CD4-positive, alpha-beta T cell treated with Interleukin-17A for 4 hours (primary cell): Measurements from ENCODE around the gene ETFBKMT.
"Not testable (repeated sequence)": the region's sequence is repeated elsewhere in the genome, so short reads cannot be mapped to it uniquely, and the experiment has no call there.

ENCODE experiments used
- DNase-seq: peaks from one replicate; pipeline ENCODE4 v3.0.0-alpha.2; 2020; ENCODE audit warnings: mixed read lengths

The ETFBKMT gene

DNA sequence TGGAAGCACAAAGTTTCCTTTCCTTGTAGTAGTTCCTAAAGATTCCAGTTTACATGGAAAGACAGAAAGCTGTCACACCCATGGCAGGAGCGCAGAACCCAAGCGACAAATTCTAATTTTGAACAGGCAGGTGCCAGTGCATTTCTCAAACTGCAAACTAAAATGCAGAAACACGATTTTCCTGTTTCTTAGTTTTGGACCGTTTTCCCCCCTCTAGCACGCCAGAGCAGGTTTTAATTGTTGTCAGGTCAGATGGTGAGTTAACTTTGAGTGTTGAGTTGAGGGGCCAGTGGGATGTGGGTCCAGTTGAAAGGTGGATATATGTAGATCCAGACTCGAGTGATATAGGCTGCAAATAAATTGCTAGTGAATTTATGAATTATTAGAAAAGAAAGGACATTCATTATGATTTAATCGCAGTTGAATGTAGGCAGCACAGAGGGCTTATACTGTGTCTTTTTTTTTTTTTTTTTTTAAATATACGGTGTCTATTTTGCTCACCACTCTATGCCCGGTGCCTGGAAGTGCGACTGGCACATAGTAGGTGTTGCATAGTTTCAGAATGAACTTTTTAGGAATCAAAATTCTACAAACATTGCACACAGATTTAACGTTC lies 909 bp upstream of the ETFBKMT start:
- DNase-seq = no peak

GRCh38 chr12:31662176-31662849 lies 2.8 kb downstream of the ETFBKMT start:
- no peak for DNase-seq

DNA sequence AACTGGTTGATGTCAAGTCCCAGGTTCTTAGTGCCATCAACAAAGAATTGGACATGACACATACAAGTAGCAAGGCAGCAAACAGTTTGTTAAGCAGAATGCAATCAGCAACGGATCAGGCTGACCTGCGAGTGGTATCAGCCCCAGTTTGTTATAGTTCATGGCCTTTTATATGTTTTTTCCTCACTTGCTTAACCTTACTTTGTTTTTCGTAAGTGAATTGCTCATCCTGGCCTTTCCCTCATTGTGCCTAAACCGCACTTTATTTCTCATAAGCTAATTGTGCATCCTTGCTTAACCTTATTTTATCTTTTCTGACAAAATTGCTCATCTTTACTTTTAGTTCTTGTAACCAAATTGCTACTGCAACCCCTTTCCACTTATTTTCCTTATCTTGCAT lies 4.1 kb downstream of the ETFBKMT start:
- DNase-seq = no peak

DNA sequence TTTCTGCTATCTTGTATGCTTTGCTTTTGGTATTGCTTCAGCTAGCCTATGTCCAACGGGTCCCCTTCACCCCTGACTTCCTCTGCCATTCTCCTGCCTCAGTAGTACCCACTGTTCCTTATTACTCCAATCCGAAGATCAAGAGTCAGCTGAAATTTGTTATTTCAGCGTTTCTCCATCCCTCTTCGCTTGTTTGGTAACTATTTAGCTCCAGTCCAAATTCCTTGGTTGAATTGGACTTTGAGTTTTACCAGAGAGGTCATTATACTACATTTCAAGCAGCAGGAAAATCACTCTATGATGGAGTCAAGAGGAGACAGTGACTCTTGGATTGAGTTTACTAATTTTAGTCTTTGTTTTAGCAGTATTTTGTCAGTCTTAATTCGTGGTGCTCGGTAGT lies 4.5 kb downstream of the ETFBKMT start:
- no peak for DNase-seq

GRCh38 chr12:31669020-31669419 lies 9.5 kb downstream of the ETFBKMT start:
- DNase-seq = no peak

DNA sequence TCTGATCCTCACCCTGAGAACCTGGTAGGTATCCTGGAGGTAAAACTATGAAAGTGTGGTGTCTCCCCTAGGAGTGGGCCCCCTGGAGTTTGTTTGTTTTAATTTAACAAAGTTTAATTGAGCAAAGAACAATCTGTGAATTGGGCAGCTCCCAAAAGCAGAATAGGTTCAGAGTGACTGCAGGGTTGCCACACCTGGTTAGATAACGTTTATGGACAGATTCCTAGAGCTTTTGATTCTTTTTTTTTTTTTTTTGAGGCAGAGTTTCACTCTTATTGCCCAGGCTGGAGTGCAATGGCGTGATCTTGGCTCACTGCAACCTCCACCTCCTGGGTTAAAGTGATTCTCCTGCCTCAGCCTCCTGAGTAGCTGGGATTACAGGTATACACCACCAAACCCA lies 10.1 kb downstream of the ETFBKMT start:
- not testable (repeated sequence) for DNase-seq

DNA sequence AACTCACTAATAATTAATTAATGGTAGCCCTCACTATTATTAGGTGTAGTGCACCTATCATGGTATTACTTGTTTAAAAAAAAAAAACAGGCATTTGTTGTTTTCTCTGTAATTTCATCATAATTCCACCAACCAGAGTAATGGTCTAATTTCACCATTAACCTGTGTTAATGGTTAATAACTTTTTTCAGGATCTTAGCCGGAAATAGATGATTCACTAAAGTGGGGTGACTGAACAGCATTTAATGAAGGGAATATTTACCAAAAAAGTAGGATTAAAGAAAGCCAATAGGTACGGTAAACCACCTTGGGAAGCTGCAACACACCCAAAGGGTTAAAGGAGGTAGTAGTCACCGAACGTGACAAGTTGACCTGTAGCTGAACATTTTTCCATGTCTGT lies 13.0 kb downstream of the ETFBKMT start:
- DNase-seq = no peak

DNA sequence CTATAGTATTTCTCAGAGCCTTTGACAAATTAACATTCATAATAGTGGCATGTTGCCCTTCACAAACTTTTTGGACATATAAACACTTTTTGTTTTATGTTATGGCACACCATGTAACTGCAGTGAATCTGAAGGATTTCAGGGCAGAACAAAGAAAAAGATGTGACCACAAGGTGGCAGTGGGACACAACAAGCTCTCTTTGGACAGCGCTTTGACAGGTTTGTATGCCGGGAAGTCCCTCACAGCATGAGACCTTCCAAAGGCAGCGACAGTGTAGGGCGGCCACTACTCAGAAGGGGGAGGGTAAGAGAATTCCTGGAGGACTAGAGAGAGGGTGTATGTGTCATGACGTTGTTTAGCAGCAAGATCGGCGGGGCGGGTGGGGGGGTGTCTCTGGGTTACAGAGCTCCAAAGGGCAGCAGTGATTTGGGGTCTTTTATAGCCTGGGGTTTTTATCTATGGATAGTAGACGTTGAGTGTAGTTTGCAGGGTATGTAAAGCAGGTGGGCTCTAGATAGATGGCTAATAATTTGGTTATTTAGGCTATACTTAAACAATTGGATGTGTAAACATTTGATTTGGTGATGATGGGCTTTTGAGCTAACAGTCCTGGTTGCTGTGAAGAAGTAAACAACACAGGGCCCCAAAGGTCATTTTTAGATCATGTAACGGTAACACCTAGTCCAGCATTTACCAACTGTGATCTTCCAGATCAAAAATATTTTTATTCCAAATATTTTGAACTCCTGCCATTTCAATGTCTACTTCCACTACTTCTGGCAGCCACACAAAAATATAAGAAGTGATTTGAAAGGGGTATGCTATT lies 22.9 kb downstream of the ETFBKMT start:
- DNase-seq = peak; percentile 77

GRCh38 chr12:31685801-31686200 lies 26.3 kb downstream of the ETFBKMT start:
- no peak for DNase-seq

DNA sequence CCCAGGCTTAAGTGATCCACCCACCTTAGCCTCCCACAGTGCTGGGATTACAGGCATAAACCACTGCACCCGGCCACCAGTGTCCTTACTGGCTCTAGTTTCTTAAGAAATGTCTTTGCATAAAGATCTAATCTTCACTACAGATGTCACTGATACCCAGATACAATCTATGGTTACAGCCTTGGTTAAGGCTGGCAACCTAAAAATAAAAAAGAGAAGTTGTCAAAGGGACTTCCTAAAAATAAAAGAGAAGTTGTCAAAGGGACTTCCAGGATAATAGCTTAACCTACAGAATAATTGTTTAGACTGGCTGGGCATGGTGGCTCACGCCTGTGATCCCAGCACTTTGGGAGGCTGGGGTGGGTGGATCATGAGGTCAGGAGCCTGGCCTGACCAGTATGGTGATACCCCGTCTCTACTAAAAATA lies 27.6 kb downstream of the ETFBKMT start:
- no peak for DNase-seq

- not testable (repeated sequence) for DNase-seq
These were observed 30.4 kb downstream of the ETFBKMT start for GRCh38 chr12:31689921-31690320.

DNA sequence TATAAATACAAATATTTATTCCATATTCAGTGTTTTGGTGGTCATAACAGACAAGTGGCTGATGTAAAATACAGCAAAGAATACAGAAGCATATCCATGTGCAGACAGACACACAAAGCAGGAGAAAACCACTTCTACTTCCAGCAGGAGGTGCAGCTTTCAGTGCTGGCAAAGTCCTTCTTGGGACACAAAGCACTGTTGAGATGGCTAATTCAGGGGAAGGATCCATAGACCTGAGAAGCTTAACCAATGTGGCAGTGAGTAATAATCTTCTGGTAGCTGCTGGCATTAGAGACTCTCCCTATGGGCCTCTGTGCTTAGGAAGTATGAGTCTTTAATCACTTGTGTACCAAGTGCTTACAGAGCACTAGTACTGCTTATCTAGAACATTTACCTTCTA lies 42.6 kb downstream of the ETFBKMT start:
- no peak for DNase-seq

- DNase-seq = no peak
These were observed 46.1 kb downstream of the ETFBKMT start for GRCh38 chr12:31705621-31706020.

DNA sequence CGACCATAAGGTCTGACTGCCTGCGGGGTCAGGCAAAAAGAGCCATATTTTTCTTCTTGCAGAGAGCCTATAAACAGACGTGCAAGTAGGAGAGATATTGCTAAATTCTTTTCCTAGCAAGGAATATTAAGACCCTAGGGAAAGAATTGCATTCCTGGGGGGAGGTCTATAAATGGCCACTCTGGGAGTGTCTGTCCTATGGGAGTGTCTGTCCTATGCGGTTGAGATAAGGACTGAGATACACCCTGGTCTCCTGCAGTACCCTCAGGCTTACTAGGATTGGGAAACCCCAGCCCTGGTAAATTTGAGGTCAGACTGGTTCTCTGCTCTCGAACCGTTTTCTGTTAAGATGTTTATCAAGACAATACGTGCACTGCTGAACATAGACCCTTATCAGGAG lies 48.6 kb downstream of the ETFBKMT start:
- DNase-seq = not testable (repeated sequence)

- no peak for DNase-seq
These were observed 50.7 kb downstream of the ETFBKMT start for GRCh38 chr12:31710021-31710818.

DNA sequence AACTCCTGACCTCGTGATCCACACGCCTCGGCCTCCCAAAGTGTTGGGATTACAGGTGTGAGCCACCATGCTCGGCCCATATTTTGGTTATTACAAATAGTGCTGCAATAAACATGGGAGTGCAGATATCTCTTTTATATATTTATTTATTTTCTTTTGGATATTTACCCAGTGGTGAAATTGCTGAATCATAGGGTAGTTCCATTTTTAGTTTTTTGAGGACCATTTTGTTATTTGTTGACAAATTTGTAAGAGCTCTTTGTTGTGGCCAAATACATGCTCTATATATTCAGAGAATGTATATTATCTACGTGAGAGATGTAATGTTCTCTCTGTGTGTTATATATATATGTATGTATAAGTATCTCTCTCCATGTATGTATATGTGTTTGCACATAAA lies 53.4 kb downstream of the ETFBKMT start:
- no peak for DNase-seq

- no peak for DNase-seq
These were observed 55.2 kb downstream of the ETFBKMT start for GRCh38 chr12:31714406-31715271.

GRCh38 chr12:31715283-31715825 lies 55.9 kb downstream of the ETFBKMT start:
- no peak for DNase-seq

DNA sequence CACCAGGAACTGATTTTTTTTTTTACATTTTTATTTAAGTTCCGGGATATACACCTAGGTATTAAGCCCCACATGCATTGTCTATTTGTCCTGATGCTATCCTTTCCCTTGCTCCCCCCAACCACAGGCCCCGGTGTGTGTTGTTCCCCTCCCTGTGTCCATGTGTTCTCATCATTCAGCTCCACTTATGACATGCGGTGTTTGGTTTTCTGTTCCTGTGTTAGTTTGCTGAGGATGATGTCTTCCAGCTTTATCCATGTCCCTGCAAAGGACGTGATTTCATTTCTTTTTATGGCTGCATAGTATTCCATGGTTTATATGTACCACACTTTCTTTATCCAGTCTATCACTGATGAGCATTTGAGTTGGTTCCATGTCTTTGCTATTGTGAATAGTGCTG lies 57.5 kb downstream of the ETFBKMT start:
- DNase-seq = not testable (repeated sequence)

- DNase-seq = not testable (repeated sequence)
These were observed 59.2 kb downstream of the ETFBKMT start for GRCh38 chr12:31718542-31719198.

GRCh38 chr12:31722580-31722979 lies 63.1 kb downstream of the ETFBKMT start:
- no peak for DNase-seq
